Inflammatory macrophage (primary cell): ENCODE results near the gene SARS2.

ENCODE experiments used
- DNase-seq, 2 donors: peaks; one replicate each; pipeline ENCODE4 v3.0.0-alpha.2; 2020 to 2022

SARS2 gene

DNA sequence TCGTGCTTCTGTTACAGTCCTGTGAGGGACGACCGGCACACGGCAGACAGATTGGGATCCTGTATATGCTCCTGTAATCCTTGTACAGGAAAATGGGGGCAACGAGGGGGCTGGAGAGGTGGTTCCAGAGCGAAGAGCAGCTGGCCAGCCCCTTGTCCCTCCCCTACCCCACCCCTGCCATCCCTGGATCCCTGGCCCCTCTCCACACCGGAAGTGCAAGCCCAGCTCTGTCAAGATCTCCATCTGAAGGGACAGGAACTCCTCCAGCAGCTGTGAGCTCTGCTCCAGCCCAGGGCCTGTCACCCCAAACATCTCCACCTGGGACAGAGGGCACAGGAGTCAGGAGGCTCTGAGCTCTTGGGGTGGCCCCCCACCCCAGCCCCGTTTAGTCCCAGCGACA is 13.0 kb downstream of the SARS2 start:
- DNase-seq: no peak

DNA sequence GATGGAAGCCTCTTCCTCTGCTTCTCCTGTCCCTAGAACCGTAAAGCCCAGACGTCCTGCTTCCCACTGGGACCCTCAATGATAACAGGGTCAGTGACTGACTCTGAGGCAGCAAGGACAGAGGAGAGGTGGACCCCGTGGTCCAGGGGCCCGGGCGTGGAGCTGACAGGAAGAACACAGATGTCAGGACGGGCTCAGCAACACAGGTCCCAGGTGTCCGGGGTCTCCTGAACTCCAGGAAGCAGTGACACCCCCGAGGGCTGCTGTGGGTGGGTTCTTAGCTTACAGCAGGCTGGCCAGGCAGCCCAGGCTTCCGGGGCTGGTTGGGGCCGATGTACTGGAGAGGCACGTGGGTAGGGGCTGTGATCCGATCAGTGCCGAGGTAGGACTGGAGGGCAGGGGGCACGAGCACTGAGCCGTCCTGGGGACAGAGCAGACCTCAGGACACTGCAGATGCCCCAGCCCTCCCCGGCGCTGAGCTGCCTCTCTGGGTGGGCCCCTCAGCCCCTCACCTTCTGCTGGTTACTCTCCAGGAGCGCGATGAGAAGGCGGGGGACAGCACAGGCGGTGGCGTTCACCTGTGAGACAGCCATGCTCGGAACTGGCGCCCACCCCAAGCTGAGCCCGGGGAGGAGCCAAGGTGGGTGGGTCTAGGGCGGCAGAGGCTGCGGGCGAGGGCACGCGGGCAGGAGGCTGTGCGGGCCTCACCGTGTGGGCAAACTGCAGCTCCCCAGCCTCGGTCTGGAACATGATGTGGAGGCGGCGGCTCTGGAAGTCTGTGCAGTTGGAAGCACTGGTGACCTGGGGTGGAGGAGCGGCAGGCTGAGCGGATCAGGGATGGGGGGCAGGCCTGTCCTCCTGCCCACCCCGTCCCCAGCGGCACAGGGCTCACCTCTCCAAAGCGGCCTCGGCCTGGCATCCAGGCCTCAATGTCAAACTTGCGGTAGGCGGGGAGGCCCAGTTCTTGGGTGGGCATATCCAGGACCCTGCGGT is 14.9 kb downstream of the SARS2 start:
- DNase-seq: no peak

GRCh38 chr19:38913958-38914357 is 16.6 kb downstream of the SARS2 start:
- no peak for DNase-seq

DNA sequence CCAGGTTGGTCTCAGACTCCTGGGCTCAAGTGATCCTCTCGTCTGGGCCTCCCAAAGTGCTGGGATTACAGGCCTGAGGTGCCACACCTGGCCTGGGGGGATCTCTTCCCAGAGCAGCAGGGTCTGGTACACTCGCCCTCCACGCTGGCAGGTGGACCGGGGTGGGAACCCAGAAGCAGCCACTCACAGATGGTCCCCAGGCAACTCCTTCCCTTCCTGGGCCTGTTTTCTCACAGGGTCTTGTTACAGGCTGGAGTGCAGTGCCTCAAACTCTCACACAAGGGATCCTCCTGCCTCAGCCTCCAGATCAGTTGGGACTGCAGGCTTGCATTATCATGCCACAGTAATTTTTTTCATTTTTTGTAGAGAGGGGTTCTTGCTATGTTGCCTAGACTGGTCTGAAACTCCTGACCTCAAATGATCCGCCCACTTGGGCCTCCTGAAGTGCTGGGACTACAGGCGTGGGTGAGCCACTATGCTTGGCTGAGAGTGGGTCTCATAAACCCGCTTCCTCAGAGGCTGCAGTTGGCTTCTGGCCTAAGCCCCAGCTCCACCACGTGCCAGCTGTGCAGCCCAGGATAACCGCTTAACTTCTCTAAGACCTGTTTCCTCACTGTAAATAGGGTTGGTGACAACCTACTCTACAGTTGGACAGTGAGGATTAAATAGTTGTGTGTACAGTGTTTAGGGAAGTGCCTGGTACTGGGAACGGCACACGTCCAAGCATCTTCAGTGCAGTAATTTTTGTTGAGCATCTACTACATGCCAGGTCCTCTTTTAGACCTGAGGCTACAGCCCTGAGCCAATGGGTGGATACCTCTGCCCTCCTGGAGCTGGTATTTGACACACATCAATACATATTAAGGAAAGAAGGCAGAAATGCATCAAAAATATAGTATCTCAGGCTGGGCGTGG is 17.7 kb downstream of the SARS2 start:
- DNase-seq: peak; percentile 89 to 96

- DNase-seq: no peak
Measured at GRCh38 chr19:38911388-38912001, 19.1 kb downstream of the SARS2 start.

DNA sequence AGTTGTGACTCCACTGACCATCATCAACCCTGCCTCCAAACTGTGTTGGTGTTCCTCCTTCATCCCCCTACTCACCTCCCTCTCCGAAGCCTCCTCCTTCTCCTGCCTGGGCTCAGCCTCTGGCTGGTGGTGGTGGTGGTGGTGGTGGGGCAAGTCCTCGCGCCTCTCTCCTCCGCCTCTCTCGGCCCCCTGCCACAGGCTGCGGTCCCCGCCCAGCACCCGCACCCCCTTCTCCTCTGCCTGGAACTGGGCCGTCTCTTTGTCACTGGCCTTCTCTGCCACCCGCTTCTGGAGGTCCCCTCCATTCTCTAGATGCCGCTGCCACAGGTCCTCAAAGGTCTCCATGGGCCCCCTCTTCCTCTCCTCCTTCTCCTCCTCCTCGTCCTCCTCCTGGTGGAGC is 20.1 kb downstream of the SARS2 start:
- DNase-seq: no peak

- DNase-seq: no peak
Measured at GRCh38 chr19:38908911-38909310, 21.7 kb downstream of the SARS2 start.

DNA sequence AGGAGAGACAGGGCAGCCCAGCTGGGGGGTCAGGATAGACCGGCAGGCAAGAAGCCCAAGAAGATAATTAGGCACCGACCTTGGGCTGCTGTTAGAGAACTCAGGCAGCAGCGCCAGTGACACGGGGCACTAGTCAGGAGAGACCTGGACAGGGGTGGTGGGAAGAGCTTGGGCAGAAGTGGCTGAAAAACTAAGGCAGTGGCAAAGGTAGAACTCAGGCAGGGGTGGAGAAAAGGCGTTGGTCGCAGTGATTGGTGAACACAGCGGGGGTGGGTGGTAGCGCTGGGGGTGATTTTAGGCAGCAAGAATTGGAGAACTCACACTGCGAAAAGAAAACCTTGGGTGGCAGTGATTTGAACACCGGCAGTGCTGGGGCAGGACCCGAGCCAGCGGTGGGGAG is 22.9 kb downstream of the SARS2 start:
- no peak for DNase-seq

GRCh38 chr19:38907227-38907626 is 23.3 kb downstream of the SARS2 start:
- no peak for DNase-seq

DNA sequence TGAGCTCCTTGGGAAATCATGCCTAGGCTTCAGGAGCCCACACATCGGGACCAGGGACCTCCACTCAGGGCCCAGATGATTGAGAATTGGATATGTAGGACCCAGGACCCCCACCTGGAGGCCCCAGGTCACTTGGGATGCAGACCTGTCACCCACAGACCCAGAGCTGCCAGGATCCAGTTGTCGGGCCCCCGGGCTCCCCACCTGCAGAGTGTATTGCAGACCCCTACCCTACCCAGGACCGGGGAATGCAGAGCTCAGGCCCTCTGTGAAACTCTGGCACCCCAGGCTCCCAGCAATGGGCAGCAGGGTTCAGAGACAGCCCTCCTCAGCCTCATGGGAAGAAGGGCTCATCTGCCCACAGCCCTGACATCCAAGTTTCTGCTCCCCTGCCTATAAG is 24.9 kb downstream of the SARS2 start:
- DNase-seq: no peak

DNA sequence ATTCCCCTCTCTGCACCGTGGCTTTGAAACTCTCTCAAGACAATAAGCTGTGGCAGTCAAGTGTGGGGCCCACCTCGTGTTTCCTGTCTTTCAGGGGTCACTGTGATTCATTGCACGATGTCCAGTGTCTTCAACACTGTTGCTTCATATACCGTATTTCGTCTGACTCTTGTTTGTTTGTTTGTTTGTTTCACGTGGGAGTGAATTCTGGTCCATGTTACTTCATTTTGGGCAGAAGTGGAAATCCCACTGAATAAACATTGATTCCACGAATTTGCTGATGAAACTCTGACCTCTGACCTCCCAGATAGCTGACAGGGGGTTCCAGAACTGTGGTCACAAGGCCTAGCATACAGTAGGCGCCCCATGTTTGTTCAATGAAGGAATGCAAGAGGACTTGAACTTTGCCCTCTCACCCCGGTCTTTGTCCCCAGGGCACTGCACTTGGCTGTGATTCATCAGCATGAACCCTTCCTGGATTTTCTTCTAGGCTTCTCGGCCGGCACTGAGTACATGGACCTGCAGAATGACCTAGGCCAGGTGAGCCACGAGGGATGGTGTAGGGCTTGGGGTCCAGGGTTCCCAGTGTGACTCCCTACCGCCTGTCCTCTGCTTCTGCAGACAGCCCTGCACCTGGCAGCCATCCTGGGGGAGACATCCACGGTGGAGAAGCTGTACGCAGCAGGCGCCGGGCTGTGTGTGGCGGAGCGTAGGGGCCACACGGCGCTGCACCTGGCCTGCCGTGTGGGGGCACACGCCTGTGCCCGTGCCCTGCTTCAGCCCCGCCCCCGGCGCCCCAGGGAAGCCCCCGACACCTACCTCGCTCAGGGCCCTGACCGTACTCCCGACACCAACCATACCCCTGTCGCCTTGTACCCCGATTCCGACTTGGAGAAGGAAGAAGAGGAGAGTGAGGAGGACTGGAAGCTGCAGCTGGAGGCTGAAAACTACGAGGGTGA is 25.7 kb downstream of the SARS2 start:
- peak; percentile 53 to 63 for DNase-seq

GRCh38 chr19:38901683-38902082 is 28.9 kb downstream of the SARS2 start:
- no peak for DNase-seq

DNA sequence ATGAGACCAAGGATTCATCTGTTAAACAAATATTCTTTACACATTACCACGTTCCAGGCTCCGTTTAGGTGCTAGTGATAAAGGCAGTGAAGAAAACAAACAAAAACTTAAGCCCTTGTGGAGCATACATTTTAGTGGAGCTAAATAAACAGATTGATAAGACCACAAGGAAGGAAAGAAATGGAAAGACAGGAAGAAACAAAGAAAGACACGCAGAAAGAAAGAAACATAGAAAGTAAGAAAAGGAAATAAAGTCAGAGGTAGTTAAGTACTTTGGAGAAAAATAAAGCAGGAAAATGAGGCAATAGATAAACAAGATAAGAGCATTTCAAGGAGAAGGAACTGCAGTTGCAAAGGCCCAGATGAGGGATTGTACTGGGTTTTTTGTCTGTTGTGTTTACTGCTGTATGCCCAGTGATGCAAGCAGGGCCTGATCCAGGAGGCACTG is 29.8 kb downstream of the SARS2 start:
- no peak for DNase-seq

- DNase-seq: peak in 1 of 2 donors; percentile 69
Measured at GRCh38 chr19:38900202-38900629, 30.3 kb downstream of the SARS2 start.

GRCh38 chr19:38899447-38900201 is 30.9 kb downstream of the SARS2 start, which contains the start of the genes NFKBIB and SIRT2:
NFKBIB (plus strand) TSS chr19:38899969; CDS start chr19:38900033, 64 bp downstream.
SIRT2 (minus strand) TSS chr19:38899618; CDS start chr19:38899521, 97 bp downstream.
- DNase-seq: peak; percentile 100

DNA sequence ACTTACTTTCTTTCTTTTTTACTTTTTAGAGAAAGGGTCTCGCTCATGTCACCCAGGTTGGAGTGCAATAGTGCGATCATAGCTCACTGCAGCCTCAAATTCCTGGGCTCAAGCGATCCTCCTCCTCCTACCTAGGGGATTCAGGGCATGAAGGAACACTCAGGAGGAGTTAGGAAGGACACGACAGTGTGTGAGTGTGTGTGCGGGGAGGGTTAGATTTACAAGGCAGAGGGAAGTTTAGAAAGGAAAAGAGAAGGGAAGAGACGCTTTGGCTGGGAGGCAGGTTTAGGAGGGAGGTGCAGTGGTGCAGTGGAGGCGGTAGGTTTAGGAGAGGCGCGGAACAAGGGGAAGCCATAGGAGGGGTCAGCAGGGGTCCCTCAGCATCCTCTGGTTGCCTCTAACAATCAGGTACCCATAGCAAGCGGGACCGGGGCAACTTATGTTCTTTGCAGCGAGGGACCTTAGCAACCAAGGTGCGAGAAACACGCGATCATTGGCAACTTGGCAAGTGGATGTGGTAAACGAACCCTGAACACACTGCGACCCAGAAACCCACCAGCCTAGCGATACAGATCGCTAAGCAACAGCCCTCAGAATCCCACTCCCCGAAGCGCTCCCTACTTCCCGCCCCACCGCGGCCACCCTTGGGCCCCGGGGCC is 31.6 kb downstream of the SARS2 start:
- no peak for DNase-seq

DNA sequence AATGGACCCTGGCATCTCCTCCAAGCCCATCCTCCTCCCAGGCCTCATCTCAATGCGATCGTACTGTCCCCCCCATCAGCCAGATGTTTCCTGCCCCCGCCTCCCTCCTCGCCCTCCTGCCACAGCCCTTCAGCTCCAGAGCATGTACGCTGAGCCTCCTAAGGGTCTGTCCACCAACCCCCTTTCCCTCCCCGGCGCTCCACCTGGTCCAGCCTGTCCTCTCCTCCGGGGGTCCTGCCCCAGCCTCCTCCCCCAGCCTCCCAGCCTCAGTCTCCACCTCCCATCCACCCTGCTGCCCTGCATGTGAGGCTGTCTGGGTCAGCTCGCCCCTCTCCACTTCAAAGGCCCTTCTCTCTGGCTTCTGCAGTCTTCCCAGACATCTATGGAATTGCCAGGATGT is 35.6 kb downstream of the SARS2 start:
- DNase-seq: no peak

DNA sequence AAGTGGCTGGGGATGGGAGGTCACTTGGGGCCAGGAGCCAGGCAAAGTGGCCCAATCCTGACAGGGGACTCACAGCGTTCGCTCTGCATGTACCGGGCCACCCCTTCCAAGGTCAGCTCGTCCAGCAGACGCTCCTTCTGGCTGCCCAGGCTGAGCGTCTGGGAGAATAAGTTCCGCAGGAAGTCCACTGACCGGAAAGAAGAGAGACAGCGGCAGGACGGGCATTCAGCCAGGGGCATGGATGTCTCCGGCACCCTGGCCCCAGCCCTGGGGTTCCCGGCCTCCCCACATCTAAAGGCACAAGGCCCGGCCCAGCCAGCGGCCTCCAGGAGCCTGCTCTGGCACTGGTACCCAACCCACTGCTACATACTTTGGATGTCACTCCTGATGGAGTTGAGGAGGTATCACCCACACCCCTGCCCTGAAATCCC is 37.2 kb downstream of the SARS2 start:
- DNase-seq: no peak

GRCh38 chr19:38892841-38893240 is 37.7 kb downstream of the SARS2 start:
- no peak for DNase-seq

- no peak for DNase-seq
Measured at GRCh38 chr19:38891771-38892170, 38.8 kb downstream of the SARS2 start.
